KOPT-K1 (cell line): ENCODE results near the gene CNGA1.

Experiments used
- H3K27ac ChIP-seq: fragments of 200-600 bp; sonication (generic); 2 replicates; pipeline ENCODE4 v1.5.1; 2016; ENCODE audit warnings: antibody characterized with exemption, mild to moderate bottlenecking, low read depth, low read length; ENCODE audit not compliant: poor library complexity, severe bottlenecking
- H3K36me3 ChIP-seq: fragments of 200-600 bp; sonication (generic); 2 replicates; pipeline ENCODE4 v1.5.1; 2017; ENCODE audit warnings: antibody characterized with exemption, mild to moderate bottlenecking, low read length, moderate library complexity; ENCODE audit not compliant: insufficient read depth
- H3K9me3 ChIP-seq: fragments of 200-600 bp; sonication (generic); 2 replicates; pipeline ENCODE4 v1.5.1; 2017; ENCODE audit warnings: antibody characterized with exemption, low read length, mild to moderate bottlenecking; ENCODE audit not compliant: insufficient read depth, poor library complexity, severe bottlenecking

CNGA1 gene

DNA sequence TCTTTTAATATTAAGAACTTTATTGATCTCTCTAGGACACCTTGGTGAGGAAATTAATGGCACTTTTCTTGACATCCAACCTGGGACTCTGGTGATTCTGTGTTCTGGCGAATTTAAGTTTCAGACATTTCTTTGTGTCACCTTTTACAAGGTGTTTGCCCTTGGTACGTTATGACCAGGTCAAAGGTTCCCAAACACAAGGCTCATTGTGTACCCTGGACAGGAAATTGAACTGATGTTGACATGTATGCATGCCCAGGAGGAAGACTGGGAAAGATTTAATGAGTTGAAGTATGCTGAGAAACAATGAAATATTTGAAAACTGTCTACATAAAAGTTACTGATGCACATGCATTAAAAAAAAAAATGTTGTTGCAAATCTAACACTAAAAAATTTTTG is 22.2 kb upstream of the CNGA1 start:
- no peaks in the 10 kb centered on the region for H3K9me3 ChIP-seq
- H3K27ac ChIP-seq: no peak overlapping the region
- H3K36me3 ChIP-seq: no peaks in the 10 kb centered on the region

DNA sequence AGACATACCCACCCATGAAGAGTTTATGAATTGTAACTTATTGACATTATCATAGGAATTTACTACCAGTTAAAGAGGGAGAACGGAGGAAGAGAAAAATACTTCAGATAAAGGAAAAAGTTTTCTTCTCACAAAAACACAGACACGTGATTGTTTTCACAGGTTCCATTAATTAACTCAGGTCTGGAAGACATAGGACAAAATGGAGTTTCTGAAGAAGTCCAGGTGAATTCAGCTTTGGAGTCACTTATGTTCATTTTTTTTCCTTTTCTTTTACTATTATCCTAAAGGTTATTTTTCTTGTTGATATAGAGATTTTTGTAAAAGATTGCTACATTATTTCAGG is 20.6 kb upstream of the CNGA1 start:
- no peaks in the 10 kb centered on the region for H3K9me3 ChIP-seq
- H3K36me3 ChIP-seq: no peaks in the 10 kb centered on the region
- H3K27ac ChIP-seq: no peak overlapping the region

GRCh38 chr4:48035952-48036351 is 19.5 kb upstream of the CNGA1 start:
- no peak overlapping the region for H3K27ac ChIP-seq

GRCh38 chr4:48033825-48034413 is 17.4 kb upstream of the CNGA1 start:
- Histone ChIP-seq H3K9me3 (no peaks in the 10 kb centered on the region), H3K27ac (no peak overlapping the region), H3K36me3 (no peaks in the 10 kb centered on the region)

More at GRCh38 chr4:48035952-48036351, 19.5 kb upstream of the CNGA1 start:
- no peaks in the 10 kb centered on the region for H3K36me3 ChIP-seq
- H3K9me3 ChIP-seq: no peaks in the 10 kb centered on the region

DNA sequence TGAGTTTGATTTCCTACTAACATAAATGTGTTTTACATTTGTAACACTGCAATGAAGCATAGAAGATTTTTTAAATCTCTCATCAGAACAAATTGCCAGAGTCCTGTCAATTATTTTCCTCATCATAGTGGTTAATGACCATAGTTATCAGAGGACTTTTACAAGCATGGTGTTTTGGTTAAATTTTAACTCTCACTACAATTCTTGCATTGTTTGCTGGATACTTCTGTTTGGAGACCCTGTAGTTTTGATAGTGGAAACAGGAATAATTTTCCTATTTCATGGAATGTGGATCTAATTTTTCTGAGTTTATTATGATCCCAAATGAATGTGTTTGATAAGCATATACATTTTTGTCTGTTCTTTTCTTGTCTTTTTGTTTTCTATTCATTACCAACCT is 16.9 kb upstream of the CNGA1 start:
- Histone ChIP-seq H3K27ac (no peak overlapping the region), H3K36me3 (no peaks in the 10 kb centered on the region), H3K9me3 (no peaks in the 10 kb centered on the region)

DNA sequence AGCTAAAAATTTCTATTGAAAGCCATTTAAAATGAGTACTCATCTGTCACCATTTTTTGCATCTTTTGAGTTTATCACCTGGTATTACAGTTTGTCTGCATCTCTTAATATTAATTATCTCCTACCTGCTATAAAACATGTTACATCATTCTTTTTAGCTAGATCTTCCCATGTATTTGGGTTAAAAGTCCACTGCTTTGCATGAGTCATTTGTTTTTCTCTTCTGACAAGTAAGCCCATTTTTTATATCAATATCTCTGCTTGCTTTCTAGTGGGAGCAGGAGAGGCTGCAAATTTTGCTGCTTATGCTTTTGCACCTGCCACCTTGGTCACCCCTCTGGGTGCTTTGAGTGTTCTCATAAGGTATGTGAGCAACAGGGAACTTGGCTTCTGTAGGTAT is 16.2 kb upstream of the CNGA1 start:
- no peaks in the 10 kb centered on the region for H3K9me3 ChIP-seq
- no peaks in the 10 kb centered on the region for H3K36me3 ChIP-seq
- H3K27ac ChIP-seq: no peak overlapping the region

DNA sequence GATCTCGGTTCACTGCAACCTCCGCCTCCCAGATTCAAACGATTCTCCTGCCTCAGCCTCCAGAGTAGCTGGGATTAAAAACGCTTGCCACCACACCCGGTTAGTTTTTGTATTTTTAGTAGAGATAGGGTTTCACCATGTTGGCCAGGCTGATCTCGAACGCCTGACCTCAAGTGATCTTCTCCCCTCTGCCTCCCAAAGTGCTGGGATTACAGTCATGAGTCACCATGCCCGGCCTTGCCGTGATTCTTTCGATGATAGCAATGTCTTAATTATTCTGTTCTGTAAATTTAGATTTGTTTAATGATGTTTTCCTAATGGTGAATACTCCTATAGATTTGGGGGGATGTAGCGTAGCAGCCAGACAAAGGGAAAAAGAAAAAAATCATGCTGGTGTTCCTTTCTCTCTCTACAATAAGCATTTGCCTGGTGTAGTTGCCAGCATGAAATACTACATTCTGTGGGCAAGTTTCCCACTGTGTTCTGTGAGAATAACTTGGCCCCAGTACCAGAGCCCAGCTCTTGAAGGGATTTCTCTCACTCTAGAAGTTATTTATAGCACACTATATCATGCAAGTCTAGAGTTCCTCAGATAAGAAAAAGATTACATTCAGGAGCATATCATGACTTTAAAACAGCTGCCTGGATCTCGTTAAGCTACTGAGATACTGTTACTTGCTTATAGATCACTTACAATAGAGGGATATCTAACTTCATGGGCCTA is 15.5 kb upstream of the CNGA1 start:
- H3K36me3 ChIP-seq: no peaks in the 10 kb centered on the region
- H3K27ac ChIP-seq: no peak overlapping the region
- no peaks in the 10 kb centered on the region for H3K9me3 ChIP-seq

DNA sequence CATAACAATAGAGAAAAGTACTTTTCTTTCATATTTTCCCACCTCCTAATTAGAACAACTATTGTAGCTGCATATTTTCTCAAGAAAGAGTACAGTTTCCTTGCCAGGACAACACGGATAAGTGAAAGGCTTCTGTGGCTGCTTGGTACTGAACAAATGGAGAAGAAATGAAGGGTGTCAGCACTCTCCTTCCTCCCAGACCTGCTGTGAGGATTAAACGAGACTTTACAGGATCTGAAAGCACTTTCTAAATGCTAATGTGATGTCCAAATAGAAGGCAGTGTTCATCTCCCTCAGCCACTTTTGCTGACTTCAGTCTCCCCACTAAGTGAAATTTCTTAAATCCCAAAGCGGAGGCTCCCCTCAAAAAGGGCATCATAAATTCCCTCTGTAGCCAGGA is 14.0 kb upstream of the CNGA1 start:
- Histone ChIP-seq H3K36me3 (no peaks in the 10 kb centered on the region), H3K9me3 (no peaks in the 10 kb centered on the region), H3K27ac (no peak overlapping the region)

DNA sequence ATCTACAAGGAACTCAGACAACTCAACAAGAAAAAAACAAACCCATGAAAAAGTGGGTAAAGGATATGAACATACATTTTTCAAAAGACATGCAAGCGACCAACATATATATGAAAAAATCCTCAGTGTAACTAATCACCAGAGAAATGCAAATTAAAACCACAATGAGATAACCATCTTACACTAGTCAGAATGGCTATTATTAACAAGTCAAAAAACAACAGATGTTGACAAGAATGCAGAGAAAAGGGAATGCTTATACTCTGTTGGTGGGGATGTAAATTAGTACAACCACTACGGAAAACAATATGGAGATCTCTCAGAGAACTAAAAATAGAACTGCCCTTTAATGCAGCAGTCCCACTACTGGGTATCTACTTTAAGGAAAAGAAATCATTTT is 12.2 kb upstream of the CNGA1 start:
- Histone ChIP-seq H3K36me3 (no peaks in the 10 kb centered on the region), H3K9me3 (no peaks in the 10 kb centered on the region), H3K27ac (no peak overlapping the region)

- Histone ChIP-seq H3K36me3 (no peaks in the 10 kb centered on the region), H3K27ac (no peak overlapping the region), H3K9me3 (no peaks in the 10 kb centered on the region)
These were observed 11.2 kb upstream of the CNGA1 start for GRCh38 chr4:48027653-48028052.

DNA sequence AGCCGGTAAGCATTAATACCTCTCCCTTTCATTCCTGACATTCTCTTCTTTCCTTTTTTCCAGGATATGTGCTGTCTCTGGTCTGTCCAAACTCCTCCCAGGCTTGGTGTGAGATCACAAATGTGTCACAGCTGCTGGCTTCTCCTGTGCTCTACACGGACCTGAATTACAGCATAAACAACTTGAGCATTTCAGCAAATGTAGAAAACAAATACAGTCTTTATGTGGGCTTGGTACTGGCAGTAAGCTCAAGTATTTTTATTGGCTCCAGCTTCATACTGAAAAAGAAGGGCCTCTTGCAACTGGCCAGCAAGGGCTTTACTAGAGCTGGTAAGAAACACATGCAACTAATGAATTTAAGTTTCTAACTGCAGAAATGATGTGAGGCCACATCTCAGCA is 8.5 kb upstream of the CNGA1 start:
- no peaks in the 10 kb centered on the region for H3K36me3 ChIP-seq
- no peak overlapping the region for H3K27ac ChIP-seq
- no peaks in the 10 kb centered on the region for H3K9me3 ChIP-seq

- Histone ChIP-seq H3K27ac (no peak overlapping the region), H3K9me3 (no peaks in the 10 kb centered on the region), H3K36me3 (no peaks in the 10 kb centered on the region)
These were observed 8.0 kb upstream of the CNGA1 start for GRCh38 chr4:48024522-48024921.

GRCh38 chr4:48022192-48022799 is 5.8 kb upstream of the CNGA1 start:
- no peaks in the 10 kb centered on the region for H3K9me3 ChIP-seq
- H3K36me3 ChIP-seq: no peaks in the 10 kb centered on the region
- no peak overlapping the region for H3K27ac ChIP-seq

- Histone ChIP-seq H3K27ac (no peak overlapping the region), H3K9me3 (no peaks in the 10 kb centered on the region), H3K36me3 (no peaks in the 10 kb centered on the region)
These were observed 4.6 kb upstream of the CNGA1 start for GRCh38 chr4:48021100-48021499.

- Histone ChIP-seq H3K9me3 (no peaks in the 10 kb centered on the region), H3K36me3 (no peaks in the 10 kb centered on the region), H3K27ac (no peak overlapping the region)
These were observed 1.6 kb upstream of the CNGA1 start for GRCh38 chr4:48018112-48018511.

- no peaks in the 10 kb centered on the region for H3K9me3 ChIP-seq
- H3K27ac ChIP-seq: no peak overlapping the region
- no peaks in the 10 kb centered on the region for H3K36me3 ChIP-seq
These were observed 659 bp upstream of the CNGA1 start for GRCh38 chr4:48017108-48017571.
